Measurements from ENCODE around the gene AKAP13.

AKAP13 gene

GRCh38 chr15:85777250-85778106, 397.1 kb downstream of the AKAP13 start:
- no peak for TF ChIP-seq CTCF (IDR thresholded peaks at IDR 0.05)

GRCh38 chr15:85778107-85778776, 397.8 kb downstream of the AKAP13 start:
- no peak for TF ChIP-seq CTCF (IDR thresholded peaks at IDR 0.05)

GRCh38 chr15:85779249-85779648, 398.8 kb downstream of the AKAP13 start:
- no peak for TF ChIP-seq CTCF (IDR thresholded peaks at IDR 0.05)

GRCh38 chr15:85780225-85780985, 400.0 kb downstream of the AKAP13 start:
- TF ChIP-seq CTCF (IDR thresholded peaks at IDR 0.05), result no peak

- TF ChIP-seq CTCF (IDR thresholded peaks at IDR 0.05), result no peak
Measured at GRCh38 chr15:85781099-85781498, 400.7 kb downstream of the AKAP13 start.

GRCh38 chr15:85782064-85782463, 401.7 kb downstream of the AKAP13 start:
- TF ChIP-seq CTCF (IDR thresholded peaks at IDR 0.05), result no peak
